Measurements from ENCODE around the gene NPPA. TPM values are rescaled to one million over a fixed set of nuclear protein-coding genes. Genes with fewer than 3 reads are reported as not detected.

The NPPA gene
- total RNA-seq, 1 experiment from 2014 or later = not detected

- TF ChIP-seq REST (IDR thresholded peaks at IDR 0.05; ENCODE audit: low read depth) = no peak
- TF ChIP-seq EZH2phosphoT487 (IDR thresholded peaks at IDR 0.05; ENCODE audit: borderline replicate concordance) = no peak
- no peak for TF ChIP-seq ZNF274 (IDR thresholded peaks at IDR 0.05; ENCODE audit: low read depth, low read length)
- TF ChIP-seq FOSL1 (IDR thresholded peaks at IDR 0.05; ENCODE audit: low read depth) = no peak
- TF ChIP-seq POLR2A (IDR thresholded peaks at IDR 0.05; ENCODE audit: borderline replicate concordance, extremely low read depth, insufficient read depth, insufficient read length) = no peak
- no peak for TF ChIP-seq CBX3 (IDR thresholded peaks at IDR 0.05; ENCODE audit: low read depth)
Measured at GRCh38 chr1:11850156-11850555, 2.6 kb upstream of the NPPA start (continued).

- ATAC-seq = no peak
- Histone ChIP-seq H4K20me1 (ENCODE audit: insufficient read depth) (no peaks in the 10 kb centered on the region), H3K9ac (ENCODE audit: low read length) (no peak overlapping the region), H3K4me1 (ENCODE audit: control insufficient read depth in 1 of 2, insufficient read depth in 2 of 2, low read length in 2 of 2) (0 out of 4 replicates have a peak, but pooled peaks cover 0 to 3% of the 10 kb centered on the region in 2 experiments), H3K36me3 (ENCODE audit: control insufficient read depth in 1 of 2, insufficient read depth in 2 of 2, low read length in 2 of 2) (peaks cover 0 to 4% of the 10 kb centered on the region in 2 experiments; a peak in 1 of 4 replicates), H3K4me2 (ENCODE audit: low read length) (no peak overlapping the region), H2AFZ (ENCODE audit: low read depth, low read length, poor library complexity, severe bottlenecking) (no peak overlapping the region), H3K27ac (ENCODE audit: low read depth, low read length) (no peak overlapping the region), H3K79me2 (ENCODE audit: insufficient read depth, low read length) (no peaks in the 10 kb centered on the region), H3K9me2 (ENCODE audit: insufficient read depth) (no peaks in the 10 kb centered on the region), H3K27me3 (ENCODE audit: insufficient read depth, low read length) (peaks cover 9% of the 10 kb centered on the region; the same call in 1 of the 2 replicates), H3K4me3 (replicated peaks in 1 of 2; ENCODE audit: low read depth in 1 of 2, low read length in 2 of 2) (no peak overlapping the region), H3K9me3 (ENCODE audit: control insufficient read depth in 1 of 2, insufficient read depth in 1 of 2, low read depth in 1 of 2, low read length in 2 of 2) (no peaks in the 10 kb centered on the region)
- RAD21 ChIA-PET (ENCODE audit: low non-redundant PET in 1 of 2, low total read pairs in 2 of 2, uncharacterized antibody in 2 of 2, unreplicated experiment in 2 of 2) = no interaction called here
- intact Hi-C loops (cut with micrococcal nuclease) = no loop called here
- CTCF ChIA-PET = no interaction called here
- DNase-seq (ENCODE audit: low read depth, low spot score) = no peak
- POLR2A ChIA-PET = no interaction called here
- BruUV-seq (replicated peaks) = no TSS peak
- TF ChIP-seq ZNF274 (IDR thresholded peaks at IDR 0.05; ENCODE audit: low read depth, low read length) = no peak
- no peak for TF ChIP-seq TCF7L2 (IDR thresholded peaks at IDR 0.05; ENCODE audit: borderline replicate concordance, extremely low read depth, insufficient read depth, insufficient read length)
- no peak for TF ChIP-seq EGR1 (IDR thresholded peaks at IDR 0.05; ENCODE audit: low read depth)
- TF ChIP-seq ATF3 (IDR thresholded peaks at IDR 0.05) = no peak
- no peak for TF ChIP-seq POLR2A (IDR thresholded peaks at IDR 0.05; ENCODE audit: borderline replicate concordance, extremely low read depth, insufficient read depth, insufficient read length)
- no peak for TF ChIP-seq MAX (IDR thresholded peaks at IDR 0.05)
- TF ChIP-seq CTCF (IDR thresholded peaks at IDR 0.05 in 2 of 3, conservative IDR thresholded peaks at IDR 0.05 in 1 of 3; ENCODE audit: borderline replicate concordance in 1 of 3, insufficient read depth in 1 of 3, low read depth in 2 of 3, low read length in 2 of 3) = no peak
- TF ChIP-seq ELF1 (IDR thresholded peaks at IDR 0.05; ENCODE audit: borderline replicate concordance, low read depth) = no peak
- TF ChIP-seq YY1 (IDR thresholded peaks at IDR 0.05; ENCODE audit: extremely low read depth, insufficient replicate concordance, low read depth, low read length) = no peak
- no peak for TF ChIP-seq EZH2phosphoT487 (IDR thresholded peaks at IDR 0.05; ENCODE audit: borderline replicate concordance)
- TF ChIP-seq CEBPB (IDR thresholded peaks at IDR 0.05; ENCODE audit: low read depth) = no peak
- TF ChIP-seq CBX3 (IDR thresholded peaks at IDR 0.05; ENCODE audit: low read depth) = no peak
- no peak for TF ChIP-seq SRF (IDR thresholded peaks at IDR 0.05; ENCODE audit: low read depth)
Measured at GRCh38 chr1:11848373-11848700, 754 bp upstream of the NPPA start.
